GM23338 (cell line): Measurements from ENCODE around the gene EML1.

Experiments used
- CREB1 ChIP-seq: fragments of 250-450 bp; sonication (Bioruptor Pico); IDR thresholded peaks from 2 replicates; pipeline ENCODE4 v1.5.0; 2020; ENCODE audit warnings: low read depth, mild to moderate bottlenecking, moderate library complexity
- CTCF ChIP-seq, 2 experiments: fragments of 200-600 bp in 1 of 2; sonication (generic) in 1 of 2; conservative IDR thresholded peaks; 2 replicates each; pipeline versions ENCODE4 v1.5.1 to v1.6.1; 2016 to 2017; ENCODE audit warnings: antibody characterized with exemption in 2 of 2, low read depth in 2 of 2, mild to moderate bottlenecking in 2 of 2, moderate library complexity in 1 of 2
- ETS1 ChIP-seq: IDR thresholded peaks from 2 replicates; pipeline ENCODE4 v1.6.1; 2016; ENCODE audit warnings: antibody characterized with exemption
- EZH2 ChIP-seq: fragments of 200-600 bp; sonication (generic); IDR thresholded peaks from one replicate; pipeline ENCODE4 v1.8.0; 2017; ENCODE audit warnings: antibody characterized with exemption, mild to moderate bottlenecking, low read depth; ENCODE audit not compliant: unreplicated experiment
- EZH2phosphoT487 ChIP-seq: fragments of 200-600 bp; sonication (generic); IDR thresholded peaks from one replicate; pipeline ENCODE4 v1.8.1; 2018; ENCODE audit warnings: antibody characterized with exemption; ENCODE audit not compliant: unreplicated experiment
- JUNB ChIP-seq: IDR thresholded peaks from one replicate; pipeline ENCODE4 v1.6.1; 2016; ENCODE audit warnings: antibody characterized with exemption; ENCODE audit not compliant: unreplicated experiment
- POLR2AphosphoS5 ChIP-seq: IDR thresholded peaks from 2 replicates; pipeline ENCODE4 v1.6.1; 2016; ENCODE audit warnings: antibody characterized with exemption, low read depth
- REST ChIP-seq: IDR thresholded peaks from one replicate; pipeline ENCODE4 v1.6.1; 2018; ENCODE audit warnings: antibody characterized with exemption; ENCODE audit not compliant: unreplicated experiment
- ZNF331 ChIP-seq: fragments of 250-450 bp; sonication (Bioruptor Pico); IDR thresholded peaks from 2 replicates; pipeline ENCODE4 v1.5.0; 2020; ENCODE audit warnings: low read depth, mild to moderate bottlenecking, moderate library complexity

- TF ChIP-seq EZH2 (no peak), REST (no peak), CTCF (conservative IDR thresholded peaks at IDR 0.05; ENCODE audit: low read depth in 2 of 2) (no peak), EZH2phosphoT487 (no peak), POLR2AphosphoS5 (no peak), JUNB (no peak), CREB1 (CRISPR knock-in tag) (no peak), ZNF331 (CRISPR knock-in tag) (no peak), ETS1 (no peak)
Observed at GRCh38 chr14:99817331-99817730, 24.1 kb downstream of the EML1 start.
